HepG2 (cell line): ENCODE data around the gene PSENEN. TPM values are rescaled to one million over a fixed set of nuclear protein-coding genes. Genes with fewer than 3 reads are reported as not detected.

Experiments
- CBFB ChIP-seq: sonication (generic); formaldehyde crosslinking; IDR thresholded peaks from 2 replicates; pipeline ENCODE4 v1.4.0; 2020; ENCODE audit warnings: missing genetic modification reagents
- CBX1 ChIP-seq: IDR thresholded peaks from one replicate; pipeline ENCODE4 v1.6.1; 2016; ENCODE audit warnings: antibody characterized with exemption, low read depth
- MAF1 ChIP-seq: sonication (generic); formaldehyde crosslinking; IDR thresholded peaks from 2 replicates; pipeline ENCODE4 v1.5.0; 2020; ENCODE audit warnings: missing genetic modification reagents, borderline replicate concordance
- PITX1 ChIP-seq: sonication (generic); formaldehyde crosslinking; IDR thresholded peaks from 2 replicates; pipeline ENCODE4 v1.5.1; 2020; ENCODE audit warnings: mild to moderate bottlenecking, missing genetic modification reagents
- ZNF354B ChIP-seq: sonication (generic); formaldehyde crosslinking; IDR thresholded peaks from 2 replicates; pipeline ENCODE4 v1.8.0; 2022; ENCODE audit warnings: mild to moderate bottlenecking, missing genetic modification reagents
- ZNF557 ChIP-seq: sonication (generic); formaldehyde crosslinking; IDR thresholded peaks from 2 replicates; pipeline ENCODE4 v1.4.0; 2020; ENCODE audit warnings: missing genetic modification reagents
- polyA plus RNA-seq, 8 experiments: library from polyadenylated mRNA; depleted of rRNA in 3 of 8; stranded (reverse) in 7 of 8; unstranded in 1 of 8; fragments of >200 nt; fragmentation: Illumina TruSeq in 4 of 8; extraction: Trizol in 4 of 8; gene quantifications; 2 replicates each; pipeline versions ENCODE4 v1.2.1 to v1.2.3, GENCODE V29; 2011 to 2016; ENCODE audit warnings: low read depth in 4 of 8, missing spikeins in 1 of 8, mixed read lengths in 1 of 8; ENCODE audit not compliant: insufficient read depth in 1 of 8
- total RNA-seq, 5 experiments: library from RNA; depleted of rRNA; stranded (reverse); fragments of >200 nt; fragmentation: Illumina TruSeq; extraction: Trizol; gene quantifications; 2 replicates each; pipeline ENCODE4 v1.2.3, GENCODE V29; 2016; ENCODE audit warnings: low read depth in 1 of 5
- TF ChIP-seq, protein P1 (sequence below): sonication (generic); formaldehyde crosslinking; IDR thresholded peaks from 2 replicates; pipeline ENCODE4 v1.4.0; 2020; ENCODE audit warnings: missing genetic modification reagents
- TF ChIP-seq, protein P2 (sequence below): fragments of 450-650 bp; IDR thresholded peaks from 2 replicates; pipeline ENCODE4 v1.6.1; 2017; ENCODE audit warnings: mild to moderate bottlenecking
- TF ChIP-seq, protein P3 (sequence below): sonication (generic); formaldehyde crosslinking; IDR thresholded peaks from 2 replicates; pipeline ENCODE4 v1.4.0; 2020; ENCODE audit warnings: missing genetic modification reagents, borderline replicate concordance
- TF ChIP-seq, protein P4 (sequence below): sonication (generic); formaldehyde crosslinking; IDR thresholded peaks from 2 replicates; pipeline ENCODE4 v1.4.0; 2020; ENCODE audit warnings: missing genetic modification reagents, mild to moderate bottlenecking, borderline replicate concordance
- TF ChIP-seq, protein P5 (sequence below), 2 experiments: fragments of 450-650 bp in 1 of 2; sonication (generic) in 1 of 2; formaldehyde crosslinking; IDR thresholded peaks; 2 replicates each; pipeline versions ENCODE4 v1.5.0 to v1.8.0; 2020 to 2022; ENCODE audit warnings: mild to moderate bottlenecking in 1 of 2, missing genetic modification reagents in 1 of 2
- TF ChIP-seq, protein P6 (sequence below): sonication (generic); formaldehyde crosslinking; IDR thresholded peaks from 2 replicates; pipeline ENCODE4 v1.8.0; 2022; ENCODE audit warnings: mild to moderate bottlenecking, missing genetic modification reagents, borderline replicate concordance

The PSENEN gene
- total and polyA plus RNA-seq, 2 of the 13 experiments (the other 11 are each of a cell fraction or from before 2014, with no cell fraction given): 16.9 to 34.2 TPM

DNA sequence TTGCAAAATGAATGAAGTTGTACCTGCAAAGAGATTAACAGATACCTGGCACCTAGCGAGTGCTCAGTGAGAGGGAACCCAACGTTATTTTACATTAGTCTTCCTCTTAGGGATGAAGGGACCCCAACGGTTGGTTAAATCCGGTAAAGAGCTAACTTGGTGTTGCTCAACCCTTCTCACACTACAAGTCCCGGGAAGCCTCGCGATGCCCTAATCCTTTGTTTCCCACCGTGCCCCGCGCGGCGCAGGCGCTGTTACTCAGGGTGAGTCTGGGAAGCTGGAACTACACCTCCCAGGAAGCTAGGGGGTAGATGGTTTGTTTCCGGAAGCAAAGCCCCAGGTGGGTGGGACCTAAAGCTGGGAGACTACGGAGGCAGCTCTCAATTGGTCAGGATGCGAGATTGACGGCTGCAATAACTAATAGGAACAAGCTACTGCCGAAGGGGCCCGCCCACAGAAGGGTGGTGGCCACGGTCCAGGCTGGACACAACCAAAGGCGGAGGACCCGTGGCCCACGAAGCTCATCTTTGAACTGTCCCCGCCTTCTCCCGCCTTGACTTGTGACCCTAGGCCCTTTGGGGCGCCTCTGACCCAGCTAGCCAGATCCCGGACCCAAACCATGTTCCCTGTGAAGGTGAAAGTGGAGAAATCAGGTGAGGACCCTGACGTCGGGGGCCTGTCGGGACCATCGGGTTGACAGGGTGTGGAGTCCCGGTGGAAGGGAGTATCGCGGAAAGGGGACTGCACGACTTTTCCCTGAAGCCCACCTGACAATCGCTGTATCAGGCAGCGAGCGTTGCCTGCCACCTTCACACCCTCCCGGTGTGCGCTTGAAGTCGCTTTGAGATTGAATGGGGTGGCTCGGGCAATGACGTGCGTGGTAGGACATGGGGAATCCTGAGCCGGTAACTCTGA is 2.9 kb downstream of the PSENEN start, which contains the start of gene LIN37 (continued):
- TF ChIP-seq, protein P1, sequence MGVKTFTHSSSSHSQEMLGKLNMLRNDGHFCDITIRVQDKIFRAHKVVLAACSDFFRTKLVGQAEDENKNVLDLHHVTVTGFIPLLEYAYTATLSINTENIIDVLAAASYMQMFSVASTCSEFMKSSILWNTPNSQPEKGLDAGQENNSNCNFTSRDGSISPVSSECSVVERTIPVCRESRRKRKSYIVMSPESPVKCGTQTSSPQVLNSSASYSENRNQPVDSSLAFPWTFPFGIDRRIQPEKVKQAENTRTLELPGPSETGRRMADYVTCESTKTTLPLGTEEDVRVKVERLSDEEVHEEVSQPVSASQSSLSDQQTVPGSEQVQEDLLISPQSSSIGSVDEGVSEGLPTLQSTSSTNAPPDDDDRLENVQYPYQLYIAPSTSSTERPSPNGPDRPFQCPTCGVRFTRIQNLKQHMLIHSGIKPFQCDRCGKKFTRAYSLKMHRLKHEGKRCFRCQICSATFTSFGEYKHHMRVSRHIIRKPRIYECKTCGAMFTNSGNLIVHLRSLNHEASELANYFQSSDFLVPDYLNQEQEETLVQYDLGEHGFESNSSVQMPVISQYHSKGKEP: no peak
- TF ChIP-seq PITX1 (CRISPR knock-in tag) (peak; percentile 100), ZNF557 (CRISPR knock-in tag) (no peak), CBFB (CRISPR knock-in tag) (peak; percentile 34; the same call in 1 of the 2 replicates), MAF1 (CRISPR knock-in tag) (no peak), CBX1 (no peak), ZNF354B (CRISPR knock-in tag) (no peak)
- TF ChIP-seq, protein P2, sequence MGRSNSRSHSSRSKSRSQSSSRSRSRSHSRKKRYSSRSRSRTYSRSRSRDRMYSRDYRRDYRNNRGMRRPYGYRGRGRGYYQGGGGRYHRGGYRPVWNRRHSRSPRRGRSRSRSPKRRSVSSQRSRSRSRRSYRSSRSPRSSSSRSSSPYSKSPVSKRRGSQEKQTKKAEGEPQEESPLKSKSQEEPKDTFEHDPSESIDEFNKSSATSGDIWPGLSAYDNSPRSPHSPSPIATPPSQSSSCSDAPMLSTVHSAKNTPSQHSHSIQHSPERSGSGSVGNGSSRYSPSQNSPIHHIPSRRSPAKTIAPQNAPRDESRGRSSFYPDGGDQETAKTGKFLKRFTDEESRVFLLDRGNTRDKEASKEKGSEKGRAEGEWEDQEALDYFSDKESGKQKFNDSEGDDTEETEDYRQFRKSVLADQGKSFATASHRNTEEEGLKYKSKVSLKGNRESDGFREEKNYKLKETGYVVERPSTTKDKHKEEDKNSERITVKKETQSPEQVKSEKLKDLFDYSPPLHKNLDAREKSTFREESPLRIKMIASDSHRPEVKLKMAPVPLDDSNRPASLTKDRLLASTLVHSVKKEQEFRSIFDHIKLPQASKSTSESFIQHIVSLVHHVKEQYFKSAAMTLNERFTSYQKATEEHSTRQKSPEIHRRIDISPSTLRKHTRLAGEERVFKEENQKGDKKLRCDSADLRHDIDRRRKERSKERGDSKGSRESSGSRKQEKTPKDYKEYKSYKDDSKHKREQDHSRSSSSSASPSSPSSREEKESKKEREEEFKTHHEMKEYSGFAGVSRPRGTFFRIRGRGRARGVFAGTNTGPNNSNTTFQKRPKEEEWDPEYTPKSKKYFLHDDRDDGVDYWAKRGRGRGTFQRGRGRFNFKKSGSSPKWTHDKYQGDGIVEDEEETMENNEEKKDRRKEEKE: no peak
- TF ChIP-seq, protein P3, sequence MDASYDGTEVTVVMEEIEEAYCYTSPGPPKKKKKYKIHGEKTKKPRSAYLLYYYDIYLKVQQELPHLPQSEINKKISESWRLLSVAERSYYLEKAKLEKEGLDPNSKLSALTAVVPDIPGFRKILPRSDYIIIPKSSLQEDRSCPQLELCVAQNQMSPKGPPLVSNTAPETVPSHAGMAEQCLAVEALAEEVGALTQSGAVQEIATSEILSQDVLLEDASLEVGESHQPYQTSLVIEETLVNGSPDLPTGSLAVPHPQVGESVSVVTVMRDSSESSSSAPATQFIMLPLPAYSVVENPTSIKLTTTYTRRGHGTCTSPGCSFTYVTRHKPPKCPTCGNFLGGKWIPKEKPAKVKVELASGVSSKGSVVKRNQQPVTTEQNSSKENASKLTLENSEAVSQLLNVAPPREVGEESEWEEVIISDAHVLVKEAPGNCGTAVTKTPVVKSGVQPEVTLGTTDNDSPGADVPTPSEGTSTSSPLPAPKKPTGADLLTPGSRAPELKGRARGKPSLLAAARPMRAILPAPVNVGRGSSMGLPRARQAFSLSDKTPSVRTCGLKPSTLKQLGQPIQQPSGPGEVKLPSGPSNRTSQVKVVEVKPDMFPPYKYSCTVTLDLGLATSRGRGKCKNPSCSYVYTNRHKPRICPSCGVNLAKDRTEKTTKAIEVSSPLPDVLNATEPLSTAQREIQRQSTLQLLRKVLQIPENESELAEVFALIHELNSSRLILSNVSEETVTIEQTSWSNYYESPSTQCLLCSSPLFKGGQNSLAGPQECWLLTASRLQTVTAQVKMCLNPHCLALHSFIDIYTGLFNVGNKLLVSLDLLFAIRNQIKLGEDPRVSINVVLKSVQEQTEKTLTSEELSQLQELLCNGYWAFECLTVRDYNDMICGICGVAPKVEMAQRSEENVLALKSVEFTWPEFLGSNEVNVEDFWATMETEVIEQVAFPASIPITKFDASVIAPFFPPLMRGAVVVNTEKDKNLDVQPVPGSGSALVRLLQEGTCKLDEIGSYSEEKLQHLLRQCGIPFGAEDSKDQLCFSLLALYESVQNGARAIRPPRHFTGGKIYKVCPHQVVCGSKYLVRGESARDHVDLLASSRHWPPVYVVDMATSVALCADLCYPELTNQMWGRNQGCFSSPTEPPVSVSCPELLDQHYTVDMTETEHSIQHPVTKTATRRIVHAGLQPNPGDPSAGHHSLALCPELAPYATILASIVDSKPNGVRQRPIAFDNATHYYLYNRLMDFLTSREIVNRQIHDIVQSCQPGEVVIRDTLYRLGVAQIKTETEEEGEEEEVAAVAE (CRISPR knock-in tag): peak; percentile 31; the same call in 1 of the 2 replicates
- TF ChIP-seq, protein P4, sequence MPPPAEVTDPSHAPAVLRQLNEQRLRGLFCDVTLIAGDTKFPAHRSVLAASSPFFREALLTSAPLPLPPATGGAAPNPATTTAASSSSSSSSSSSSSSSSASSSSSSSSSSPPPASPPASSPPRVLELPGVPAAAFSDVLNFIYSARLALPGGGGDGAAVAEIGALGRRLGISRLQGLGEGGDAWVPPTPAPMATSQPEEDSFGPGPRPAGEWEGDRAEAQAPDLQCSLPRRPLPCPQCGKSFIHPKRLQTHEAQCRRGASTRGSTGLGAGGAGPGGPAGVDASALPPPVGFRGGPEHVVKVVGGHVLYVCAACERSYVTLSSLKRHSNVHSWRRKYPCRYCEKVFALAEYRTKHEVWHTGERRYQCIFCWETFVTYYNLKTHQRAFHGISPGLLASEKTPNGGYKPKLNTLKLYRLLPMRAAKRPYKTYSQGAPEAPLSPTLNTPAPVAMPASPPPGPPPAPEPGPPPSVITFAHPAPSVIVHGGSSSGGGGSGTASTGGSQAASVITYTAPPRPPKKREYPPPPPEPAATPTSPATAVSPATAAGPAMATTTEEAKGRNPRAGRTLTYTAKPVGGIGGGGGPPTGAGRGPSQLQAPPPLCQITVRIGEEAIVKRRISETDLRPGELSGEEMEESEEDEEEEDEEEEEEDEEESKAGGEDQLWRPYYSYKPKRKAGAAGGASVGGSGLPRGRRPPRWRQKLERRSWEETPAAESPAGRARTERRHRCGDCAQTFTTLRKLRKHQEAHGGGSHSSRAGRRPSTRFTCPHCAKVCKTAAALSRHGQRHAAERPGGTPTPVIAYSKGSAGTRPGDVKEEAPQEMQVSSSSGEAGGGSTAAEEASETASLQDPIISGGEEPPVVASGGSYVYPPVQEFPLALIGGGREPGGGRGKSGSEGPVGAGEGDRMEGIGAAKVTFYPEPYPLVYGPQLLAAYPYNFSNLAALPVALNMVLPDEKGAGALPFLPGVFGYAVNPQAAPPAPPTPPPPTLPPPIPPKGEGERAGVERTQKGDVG (CRISPR knock-in tag): 0 out of 2 replicates have a peak, but pooled peaks have one; percentile 29
- TF ChIP-seq, protein P5, sequence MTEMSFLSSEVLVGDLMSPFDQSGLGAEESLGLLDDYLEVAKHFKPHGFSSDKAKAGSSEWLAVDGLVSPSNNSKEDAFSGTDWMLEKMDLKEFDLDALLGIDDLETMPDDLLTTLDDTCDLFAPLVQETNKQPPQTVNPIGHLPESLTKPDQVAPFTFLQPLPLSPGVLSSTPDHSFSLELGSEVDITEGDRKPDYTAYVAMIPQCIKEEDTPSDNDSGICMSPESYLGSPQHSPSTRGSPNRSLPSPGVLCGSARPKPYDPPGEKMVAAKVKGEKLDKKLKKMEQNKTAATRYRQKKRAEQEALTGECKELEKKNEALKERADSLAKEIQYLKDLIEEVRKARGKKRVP (CRISPR knock-in tag; IDR thresholded peaks at IDR 0.05): peak in 1 of 2 experiments; percentile 63; a peak in 2 of 4 replicates
- TF ChIP-seq, protein P6, sequence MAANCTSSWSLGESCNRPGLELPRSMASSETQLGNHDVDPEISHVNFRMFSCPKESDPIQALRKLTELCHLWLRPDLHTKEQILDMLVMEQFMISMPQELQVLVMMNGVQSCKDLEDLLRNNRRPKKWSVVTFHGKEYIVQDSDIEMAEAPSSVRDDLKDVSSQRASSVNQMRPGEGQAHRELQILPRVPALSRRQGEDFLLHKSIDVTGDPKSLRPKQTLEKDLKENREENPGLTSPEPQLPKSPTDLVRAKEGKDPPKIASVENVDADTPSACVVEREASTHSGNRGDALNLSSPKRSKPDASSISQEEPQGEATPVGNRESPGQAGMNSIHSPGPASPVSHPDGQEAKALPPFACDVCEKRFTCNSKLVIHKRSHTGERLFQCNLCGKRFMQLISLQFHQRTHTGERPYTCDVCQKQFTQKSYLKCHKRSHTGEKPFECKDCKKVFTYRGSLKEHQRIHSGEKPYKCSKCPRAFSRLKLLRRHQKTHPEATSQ: peak; percentile 63; the same call in 1 of the 2 replicates
